Liver (tissue), 9 donors: ENCODE measurements around the gene TACC2. TPM values are rescaled to one million over a fixed set of nuclear protein-coding genes. Genes with fewer than 3 reads are reported as not detected.

Experiments used
- DNase-seq: peaks from one replicate; pipeline ENCODE4 v3.0.0-alpha.2; 2017; ENCODE audit warnings: low spot score
- H3K27ac ChIP-seq, 2 donors: one replicate each; pipeline ENCODE4 v1.7.0; 2013; ENCODE audit warnings: inconsistent platforms in 2 of 2, low read length in 2 of 2, control low read depth in 1 of 2, low read depth in 1 of 2, mild to moderate bottlenecking in 1 of 2
- H3K27me3 ChIP-seq, 4 donors: one replicate each; pipeline versions ENCODE4 v1.6.1 to v1.7.0; 2013; ENCODE audit warnings: low read length in 3 of 4, inconsistent platforms in 1 of 4, mild to moderate bottlenecking in 1 of 4, moderate library complexity in 1 of 4; ENCODE audit not compliant: control insufficient read depth in 4 of 4, insufficient read depth in 4 of 4
- H3K36me3 ChIP-seq, 4 donors: one replicate each; pipeline versions ENCODE4 v1.6.1 to v1.7.0; 2013; ENCODE audit warnings: low read length in 3 of 4, mild to moderate bottlenecking in 3 of 4, low read depth in 1 of 4, moderate library complexity in 1 of 4; ENCODE audit not compliant: control insufficient read depth in 4 of 4, insufficient read depth in 3 of 4
- H3K4me1 ChIP-seq, 4 donors: one replicate each; pipeline versions ENCODE4 v1.6.1 to v1.7.0; 2013; ENCODE audit warnings: low read length in 3 of 4, mild to moderate bottlenecking in 3 of 4, moderate library complexity in 1 of 4; ENCODE audit not compliant: control insufficient read depth in 4 of 4, insufficient read depth in 4 of 4
- H3K4me3 ChIP-seq, 3 donors: one replicate each; pipeline versions ENCODE4 v1.6.1 to v1.7.0; 2013; ENCODE audit warnings: low read length in 3 of 3, control low read depth in 1 of 3, low read depth in 1 of 3, mild to moderate bottlenecking in 1 of 3
- H3K9ac ChIP-seq, 2 donors: one replicate each; pipeline ENCODE4 v1.7.0; 2013; ENCODE audit warnings: low read length in 2 of 2, mild to moderate bottlenecking in 2 of 2, moderate library complexity in 2 of 2, control low read depth in 1 of 2, low read depth in 1 of 2
- H3K9me3 ChIP-seq, 4 donors: one replicate each; pipeline versions ENCODE4 v1.6.1 to v1.7.0; 2013; ENCODE audit warnings: low read length in 3 of 4; ENCODE audit not compliant: control insufficient read depth in 4 of 4
- EGR1 ChIP-seq, 2 donors: IDR thresholded peaks; 2 replicates each; pipeline ENCODE4 v1.6.1; 2016 to 2018; ENCODE audit warnings: antibody characterized with exemption in 2 of 2, low read depth in 2 of 2
- FOXA1 ChIP-seq: IDR thresholded peaks from 2 replicates; pipeline ENCODE4 v1.6.1; 2016; ENCODE audit warnings: antibody characterized with exemption
- FOXA2 ChIP-seq: IDR thresholded peaks from 2 replicates; pipeline ENCODE4 v1.6.1; 2016; ENCODE audit warnings: antibody characterized with exemption
- GABPA ChIP-seq, 2 donors: IDR thresholded peaks in 1 of 2; conservative IDR thresholded peaks in 1 of 2; 2 replicates each; pipeline ENCODE4 v1.6.1; 2016; ENCODE audit warnings: antibody characterized with exemption in 2 of 2, mild to moderate bottlenecking in 1 of 2, moderate library complexity in 1 of 2
- HNF4A ChIP-seq, 2 donors: conservative IDR thresholded peaks; 2 replicates each; pipeline ENCODE4 v1.6.1; 2016; ENCODE audit warnings: antibody characterized with exemption in 2 of 2, mild to moderate bottlenecking in 2 of 2
- HNF4G ChIP-seq: IDR thresholded peaks from 2 replicates; pipeline ENCODE4 v1.6.1; 2016; ENCODE audit warnings: antibody characterized with exemption
- JUND ChIP-seq, 2 donors: IDR thresholded peaks; 2 replicates each; pipeline ENCODE4 v1.6.1; 2016; ENCODE audit warnings: antibody characterized with exemption in 2 of 2
- NR2F2 ChIP-seq: IDR thresholded peaks from 2 replicates; pipeline ENCODE4 v1.6.1; 2016; ENCODE audit warnings: antibody characterized with exemption
- RAD21 ChIP-seq, 2 donors: IDR thresholded peaks; 2 replicates each; pipeline ENCODE4 v1.6.1; 2016; ENCODE audit warnings: antibody characterized with exemption in 2 of 2, mild to moderate bottlenecking in 2 of 2
- RXRA ChIP-seq, 2 donors: IDR thresholded peaks; 2 replicates each; pipeline ENCODE4 v1.6.1; 2017 to 2018; ENCODE audit warnings: antibody characterized with exemption in 2 of 2, mild to moderate bottlenecking in 1 of 2
- SP1 ChIP-seq: IDR thresholded peaks from 2 replicates; pipeline ENCODE4 v1.6.1; 2018; ENCODE audit warnings: antibody characterized with exemption, mild to moderate bottlenecking
- TAF1 ChIP-seq: conservative IDR thresholded peaks from 2 replicates; pipeline ENCODE4 v1.6.1; 2016; ENCODE audit warnings: antibody characterized with exemption, mild to moderate bottlenecking
- YY1 ChIP-seq: IDR thresholded peaks from 2 replicates; pipeline ENCODE4 v1.6.1; 2016; ENCODE audit warnings: antibody characterized with exemption, mild to moderate bottlenecking
- WGBS: extraction: QIAGEN DNeasy Blood & Tissue Kit; methylation state at CpG from one replicate; pipeline ENCODE4 v1.1.7; 2013; 5-methylcytosine and 5-hydroxymethylcytosine counted together
- polyA plus RNA-seq, 2 donors: library from polyadenylated mRNA; stranded (reverse) in 1 of 2; unstranded in 1 of 2; fragments of 200-250 nt in 1 of 2; fragments of >200 nt in 1 of 2; fragmentation: Nextera tagmentation in 1 of 2; extraction: Ambion mirVana in 1 of 2; gene quantifications; one replicate each; pipeline versions ENCODE4 v1.2.1 to v1.2.3, GENCODE V29; 2013 to 2015
- total RNA-seq, 2 donors: library from RNA; depleted of rRNA; stranded (reverse); fragments of >200 nt; gene quantifications; one replicate each; pipeline ENCODE4 v1.2.3, GENCODE V29; 2014
- TF ChIP-seq, protein P1 (sequence below): fragments of 150-350 bp; IDR thresholded peaks from 2 replicates; pipeline ENCODE4 v1.5.1; 2017; ENCODE audit warnings: improper control_type of control experiment, low read depth, low read length; ENCODE audit not compliant: missing input control
- TF ChIP-seq, protein P2 (sequence below): IDR thresholded peaks from 2 replicates; pipeline ENCODE4 v1.6.1; 2016; ENCODE audit warnings: antibody characterized with exemption
- TF ChIP-seq, protein P3 (sequence below): IDR thresholded peaks from 2 replicates; pipeline ENCODE4 v1.6.1; 2016; ENCODE audit warnings: antibody characterized with exemption
- TF ChIP-seq, protein P4 (sequence below): IDR thresholded peaks from 2 replicates; pipeline ENCODE4 v1.6.1; 2016; ENCODE audit warnings: antibody characterized with exemption, mild to moderate bottlenecking
- TF ChIP-seq, protein P5 (sequence below): IDR thresholded peaks from 2 replicates; pipeline ENCODE4 v1.6.1; 2016; ENCODE audit warnings: antibody characterized with exemption
- donor health status: healthy.
- donor health status: healthy.
- donor health status: healthy.
- donor health status: healthy.
- donor health status: healthy.

Gene TACC2
- total and polyA plus RNA-seq, 4 donors, result 1.5 to 9.1 (median 7.8) TPM

DNA sequence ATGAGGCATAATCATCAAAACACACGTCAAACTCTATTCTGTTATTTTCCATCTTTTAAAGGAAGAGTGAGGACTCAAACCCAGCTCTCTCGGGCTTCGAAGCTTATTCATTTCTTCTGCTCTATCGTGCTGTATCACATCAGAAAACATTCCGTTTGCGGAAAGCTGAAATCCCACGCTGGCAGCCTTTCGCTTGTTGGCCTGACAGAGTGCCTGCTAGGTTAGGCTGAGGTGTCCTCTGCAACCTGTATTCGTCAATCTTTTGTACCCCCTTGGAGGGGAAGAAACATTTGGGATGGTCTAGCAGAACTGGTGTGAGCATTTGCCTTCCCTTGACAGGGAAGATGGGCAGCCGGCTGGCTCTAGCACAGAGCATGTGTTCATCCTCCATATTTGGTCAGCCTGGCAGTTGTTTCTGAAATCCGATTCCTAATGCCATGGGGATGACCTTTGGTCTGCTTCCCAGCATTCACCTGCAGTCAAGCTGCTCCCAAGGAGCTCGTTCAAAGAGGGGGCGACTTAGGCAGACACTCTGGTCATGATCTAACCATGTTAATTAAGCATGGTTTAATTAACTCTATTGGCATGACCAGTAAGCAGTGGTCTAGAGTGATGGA is 55.2 kb downstream of the TACC2 start:
- peak overlapping the region in 1 of 3 donors; percentile 14 for H3K4me3 ChIP-seq
- H3K36me3 ChIP-seq, result no peaks in the 10 kb centered on the region
- no peak for DNase-seq
- H3K9ac ChIP-seq, result no peak overlapping the region
- no peaks in the 10 kb centered on the region for H3K9me3 ChIP-seq
- H3K27me3 ChIP-seq, result no peaks in the 10 kb centered on the region
- H3K4me1 ChIP-seq, result peaks cover 4 to 12% (median 11%) of the 10 kb centered on the region in 4 donors
- 64% methylated on average over 13 of the region's 13 CpGs for WGBS
- no peak for TF ChIP-seq YY1
- peak in 1 of 2 donors; percentile 42 for TF ChIP-seq HNF4A (conservative IDR thresholded peaks at IDR 0.05)
- peak in 1 of 2 donors; percentile 59 for TF ChIP-seq RXRA (IDR thresholded peaks at IDR 0.05)
- H3K27ac ChIP-seq, result peak overlapping the region; percentile 63 to 79

DNA sequence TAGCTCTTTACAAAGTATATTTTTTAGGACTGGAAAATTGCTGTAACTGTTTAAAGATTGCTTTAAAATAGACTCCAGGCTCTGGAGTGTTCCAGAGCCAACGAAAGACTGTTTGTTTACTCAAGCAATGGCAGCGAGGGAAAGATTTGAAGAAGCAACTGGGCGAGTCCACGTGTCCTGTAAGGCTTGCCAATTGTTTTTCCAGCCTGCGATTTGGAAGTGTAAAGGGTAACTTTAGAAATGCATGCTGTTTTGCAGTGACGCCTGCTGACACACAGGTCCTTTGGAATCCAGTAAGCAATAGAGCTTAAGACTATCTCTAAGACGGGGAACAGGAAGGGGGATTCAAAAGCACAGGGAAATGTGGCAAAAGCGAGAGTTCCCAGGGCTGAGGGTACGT is 55.8 kb downstream of the TACC2 start:
- no peaks in the 10 kb centered on the region for H3K27me3 ChIP-seq
- TF ChIP-seq TAF1, result no peak
- TF ChIP-seq HNF4G, result peak; percentile 6
- TF ChIP-seq, protein P1, sequence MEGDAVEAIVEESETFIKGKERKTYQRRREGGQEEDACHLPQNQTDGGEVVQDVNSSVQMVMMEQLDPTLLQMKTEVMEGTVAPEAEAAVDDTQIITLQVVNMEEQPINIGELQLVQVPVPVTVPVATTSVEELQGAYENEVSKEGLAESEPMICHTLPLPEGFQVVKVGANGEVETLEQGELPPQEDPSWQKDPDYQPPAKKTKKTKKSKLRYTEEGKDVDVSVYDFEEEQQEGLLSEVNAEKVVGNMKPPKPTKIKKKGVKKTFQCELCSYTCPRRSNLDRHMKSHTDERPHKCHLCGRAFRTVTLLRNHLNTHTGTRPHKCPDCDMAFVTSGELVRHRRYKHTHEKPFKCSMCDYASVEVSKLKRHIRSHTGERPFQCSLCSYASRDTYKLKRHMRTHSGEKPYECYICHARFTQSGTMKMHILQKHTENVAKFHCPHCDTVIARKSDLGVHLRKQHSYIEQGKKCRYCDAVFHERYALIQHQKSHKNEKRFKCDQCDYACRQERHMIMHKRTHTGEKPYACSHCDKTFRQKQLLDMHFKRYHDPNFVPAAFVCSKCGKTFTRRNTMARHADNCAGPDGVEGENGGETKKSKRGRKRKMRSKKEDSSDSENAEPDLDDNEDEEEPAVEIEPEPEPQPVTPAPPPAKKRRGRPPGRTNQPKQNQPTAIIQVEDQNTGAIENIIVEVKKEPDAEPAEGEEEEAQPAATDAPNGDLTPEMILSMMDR, result no peak
- peak; percentile 18 for TF ChIP-seq NR2F2
- peak in 1 of 2 donors; percentile 67 for TF ChIP-seq EGR1 (IDR thresholded peaks at IDR 0.05; ENCODE audit: low read depth in 2 of 2)
- TF ChIP-seq, protein P2, sequence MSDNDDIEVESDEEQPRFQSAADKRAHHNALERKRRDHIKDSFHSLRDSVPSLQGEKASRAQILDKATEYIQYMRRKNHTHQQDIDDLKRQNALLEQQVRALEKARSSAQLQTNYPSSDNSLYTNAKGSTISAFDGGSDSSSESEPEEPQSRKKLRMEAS, result peak; percentile 79
- TF ChIP-seq, protein P3, sequence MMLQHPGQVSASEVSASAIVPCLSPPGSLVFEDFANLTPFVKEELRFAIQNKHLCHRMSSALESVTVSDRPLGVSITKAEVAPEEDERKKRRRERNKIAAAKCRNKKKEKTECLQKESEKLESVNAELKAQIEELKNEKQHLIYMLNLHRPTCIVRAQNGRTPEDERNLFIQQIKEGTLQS, result no peak
- TF ChIP-seq SP1, result peak; percentile 72
- no peak for TF ChIP-seq GABPA (IDR thresholded peaks at IDR 0.05 in 1 of 2, conservative IDR thresholded peaks at IDR 0.05 in 1 of 2)
- TF ChIP-seq YY1, result peak; percentile 96
- TF ChIP-seq, protein P4, sequence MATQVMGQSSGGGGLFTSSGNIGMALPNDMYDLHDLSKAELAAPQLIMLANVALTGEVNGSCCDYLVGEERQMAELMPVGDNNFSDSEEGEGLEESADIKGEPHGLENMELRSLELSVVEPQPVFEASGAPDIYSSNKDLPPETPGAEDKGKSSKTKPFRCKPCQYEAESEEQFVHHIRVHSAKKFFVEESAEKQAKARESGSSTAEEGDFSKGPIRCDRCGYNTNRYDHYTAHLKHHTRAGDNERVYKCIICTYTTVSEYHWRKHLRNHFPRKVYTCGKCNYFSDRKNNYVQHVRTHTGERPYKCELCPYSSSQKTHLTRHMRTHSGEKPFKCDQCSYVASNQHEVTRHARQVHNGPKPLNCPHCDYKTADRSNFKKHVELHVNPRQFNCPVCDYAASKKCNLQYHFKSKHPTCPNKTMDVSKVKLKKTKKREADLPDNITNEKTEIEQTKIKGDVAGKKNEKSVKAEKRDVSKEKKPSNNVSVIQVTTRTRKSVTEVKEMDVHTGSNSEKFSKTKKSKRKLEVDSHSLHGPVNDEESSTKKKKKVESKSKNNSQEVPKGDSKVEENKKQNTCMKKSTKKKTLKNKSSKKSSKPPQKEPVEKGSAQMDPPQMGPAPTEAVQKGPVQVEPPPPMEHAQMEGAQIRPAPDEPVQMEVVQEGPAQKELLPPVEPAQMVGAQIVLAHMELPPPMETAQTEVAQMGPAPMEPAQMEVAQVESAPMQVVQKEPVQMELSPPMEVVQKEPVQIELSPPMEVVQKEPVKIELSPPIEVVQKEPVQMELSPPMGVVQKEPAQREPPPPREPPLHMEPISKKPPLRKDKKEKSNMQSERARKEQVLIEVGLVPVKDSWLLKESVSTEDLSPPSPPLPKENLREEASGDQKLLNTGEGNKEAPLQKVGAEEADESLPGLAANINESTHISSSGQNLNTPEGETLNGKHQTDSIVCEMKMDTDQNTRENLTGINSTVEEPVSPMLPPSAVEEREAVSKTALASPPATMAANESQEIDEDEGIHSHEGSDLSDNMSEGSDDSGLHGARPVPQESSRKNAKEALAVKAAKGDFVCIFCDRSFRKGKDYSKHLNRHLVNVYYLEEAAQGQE, result peak; percentile 38
- peak; percentile 63 to 67 for TF ChIP-seq RAD21 (IDR thresholded peaks at IDR 0.05)
- peak; percentile 73 for TF ChIP-seq FOXA2
- peak in 1 of 2 donors; percentile 64 for TF ChIP-seq JUND (IDR thresholded peaks at IDR 0.05)
- peak; percentile 58 to 71 for TF ChIP-seq RXRA (IDR thresholded peaks at IDR 0.05)
- TF ChIP-seq FOXA1, result peak; percentile 77
- peak; percentile 51 to 78 for TF ChIP-seq HNF4A (conservative IDR thresholded peaks at IDR 0.05)
- TF ChIP-seq, protein P5, sequence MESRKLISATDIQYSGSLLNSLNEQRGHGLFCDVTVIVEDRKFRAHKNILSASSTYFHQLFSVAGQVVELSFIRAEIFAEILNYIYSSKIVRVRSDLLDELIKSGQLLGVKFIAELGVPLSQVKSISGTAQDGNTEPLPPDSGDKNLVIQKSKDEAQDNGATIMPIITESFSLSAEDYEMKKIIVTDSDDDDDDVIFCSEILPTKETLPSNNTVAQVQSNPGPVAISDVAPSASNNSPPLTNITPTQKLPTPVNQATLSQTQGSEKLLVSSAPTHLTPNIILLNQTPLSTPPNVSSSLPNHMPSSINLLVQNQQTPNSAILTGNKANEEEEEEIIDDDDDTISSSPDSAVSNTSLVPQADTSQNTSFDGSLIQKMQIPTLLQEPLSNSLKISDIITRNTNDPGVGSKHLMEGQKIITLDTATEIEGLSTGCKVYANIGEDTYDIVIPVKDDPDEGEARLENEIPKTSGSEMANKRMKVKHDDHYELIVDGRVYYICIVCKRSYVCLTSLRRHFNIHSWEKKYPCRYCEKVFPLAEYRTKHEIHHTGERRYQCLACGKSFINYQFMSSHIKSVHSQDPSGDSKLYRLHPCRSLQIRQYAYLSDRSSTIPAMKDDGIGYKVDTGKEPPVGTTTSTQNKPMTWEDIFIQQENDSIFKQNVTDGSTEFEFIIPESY, result peak; percentile 71
- H3K9me3 ChIP-seq, result no peaks in the 10 kb centered on the region
- DNase-seq, result no peak
- peak overlapping the region; percentile 63 to 79 for H3K27ac ChIP-seq
- H3K4me3 ChIP-seq, result no peak overlapping the region
- peaks cover 4 to 12% (median 11%) of the 10 kb centered on the region in 4 donors for H3K4me1 ChIP-seq
- peak overlapping the region in 1 of 2 donors; percentile 39 for H3K9ac ChIP-seq
- WGBS, result 25% methylated on average over 9 of the region's 9 CpGs
- no peaks in the 10 kb centered on the region for H3K36me3 ChIP-seq
